Inferior parietal cortex (tissue), 1 donor: ENCODE data around the gene KIF11.
"Not testable (repeated sequence)": the region's sequence is repeated elsewhere in the genome, so short reads cannot be mapped to it uniquely, and the experiment has no call there.

Source experiments
- DNase-seq: peaks from one replicate; pipeline ENCODE4 v3.0.0-alpha.2; 2016; ENCODE audit errors: extremely low spot score

The KIF11 gene

GRCh38 chr10:92590623-92591549 lies 2.0 kb upstream of the KIF11 start:
- peak; percentile 19 for DNase-seq

DNA sequence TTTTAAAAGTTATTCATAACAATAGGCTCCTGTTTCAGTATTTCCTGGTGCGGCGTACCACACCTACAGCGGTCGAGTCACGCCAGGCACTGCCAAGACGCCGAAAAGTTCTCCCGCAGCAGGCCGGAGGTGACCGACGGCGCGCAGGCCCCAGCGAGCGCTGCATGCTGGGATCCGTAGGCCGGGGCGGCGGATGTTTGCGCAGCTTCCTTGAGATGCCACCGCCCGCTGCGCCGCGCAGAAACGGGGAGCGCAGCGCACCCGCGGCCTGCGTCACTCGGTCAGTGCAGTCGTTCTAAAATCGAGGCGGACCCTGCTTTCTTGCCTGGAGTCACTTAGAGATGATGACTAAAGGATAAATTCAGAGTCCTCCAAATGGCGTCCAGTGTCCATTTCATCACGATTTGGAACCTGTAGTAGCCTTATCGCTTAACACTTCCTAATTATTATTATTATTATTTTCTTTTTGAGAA lies 1.3 kb upstream of the KIF11 start:
- peak; percentile 89 for DNase-seq

GRCh38 chr10:92593619-92594588 lies 974 bp downstream of the KIF11 start:
- no peak for DNase-seq

DNA sequence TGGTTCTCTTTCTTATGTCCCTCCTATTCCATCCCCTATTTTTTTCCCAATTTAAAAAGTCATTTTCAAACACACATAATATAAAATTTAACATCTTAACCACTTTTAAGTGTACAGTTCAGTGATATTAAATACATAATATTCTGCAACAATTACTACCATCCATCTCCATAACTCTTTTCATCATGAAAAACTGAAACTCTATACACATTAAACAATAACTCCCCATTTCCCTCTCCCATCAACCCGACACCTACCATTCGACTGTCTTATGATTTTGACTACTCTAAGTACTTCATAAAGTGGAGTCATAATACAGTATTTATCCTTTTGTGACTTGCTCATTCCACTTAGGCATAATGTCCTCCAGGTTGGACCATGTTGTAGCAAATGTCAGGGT lies 2.6 kb downstream of the KIF11 start:
- no peak for DNase-seq

GRCh38 chr10:92598321-92598720 lies 5.4 kb downstream of the KIF11 start:
- no peak for DNase-seq

- no peak for DNase-seq
Measured at GRCh38 chr10:92604841-92605240, 11.9 kb downstream of the KIF11 start.

DNA sequence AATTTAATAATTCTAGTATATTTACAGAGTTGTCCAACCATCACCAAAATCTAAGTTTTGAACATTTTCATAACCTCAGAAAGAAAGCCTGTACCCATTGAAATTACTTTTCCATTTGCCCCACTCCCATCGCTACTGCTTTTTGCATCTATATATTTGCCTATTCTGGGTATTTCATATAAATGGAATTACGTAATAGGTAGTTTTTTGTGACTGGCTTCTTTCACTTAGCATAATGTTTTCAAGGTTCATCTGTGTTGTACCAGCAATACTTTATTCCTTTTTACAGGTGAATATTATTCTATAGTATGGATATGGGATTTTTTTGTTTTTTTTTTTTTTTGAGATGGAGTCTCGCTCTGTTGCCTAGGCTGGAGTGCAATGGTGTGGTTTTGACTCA lies 22.6 kb downstream of the KIF11 start:
- DNase-seq: no peak

DNA sequence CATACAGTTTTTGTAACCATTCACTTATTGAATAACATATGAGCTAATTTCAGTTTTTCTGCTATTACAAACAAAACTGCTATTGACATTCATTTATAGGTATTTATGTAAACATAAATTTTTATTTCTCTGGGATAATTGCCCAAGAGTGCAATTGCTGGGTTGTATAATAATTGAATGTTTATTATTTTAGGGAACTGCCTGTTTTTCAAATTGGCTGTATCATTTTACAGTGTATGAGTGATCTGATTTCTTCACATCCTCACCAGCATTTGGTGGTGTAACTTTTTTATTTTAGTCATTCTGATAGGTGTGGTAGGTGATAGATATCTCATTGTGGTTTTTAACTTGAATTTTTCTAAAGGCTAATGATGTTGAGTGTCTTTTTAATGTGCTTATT lies 26.4 kb downstream of the KIF11 start:
- no peak for DNase-seq

DNA sequence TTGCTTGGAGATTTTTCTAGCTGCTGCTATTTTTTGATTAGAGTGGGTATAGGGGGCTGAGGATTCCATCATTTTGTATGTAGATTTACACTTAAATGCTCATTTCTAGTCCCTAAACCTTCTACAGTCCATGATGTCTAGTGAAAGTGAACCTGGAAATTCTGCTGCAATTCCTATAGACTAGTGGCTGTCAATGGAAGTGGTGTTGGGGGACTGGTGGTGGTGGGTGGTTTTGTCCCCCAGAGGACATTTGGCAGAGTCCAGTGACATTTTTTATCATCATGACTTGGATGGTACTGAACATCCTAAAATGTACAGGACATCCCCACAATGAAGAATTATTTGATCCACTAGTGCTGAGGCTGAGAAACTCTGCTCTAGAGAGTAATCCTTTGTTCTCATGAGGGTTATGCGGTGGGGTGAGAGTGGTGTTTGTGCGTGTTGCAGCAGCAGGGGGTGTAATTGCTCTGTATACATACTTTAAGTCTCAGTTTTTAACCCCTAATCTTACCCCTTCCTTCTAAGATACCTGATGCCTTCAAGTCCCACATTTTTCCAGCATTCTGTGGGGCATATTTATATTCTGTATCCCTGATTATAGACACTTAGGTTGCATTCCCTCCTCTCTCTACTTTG lies 35.0 kb downstream of the KIF11 start:
- no peak for DNase-seq

DNA sequence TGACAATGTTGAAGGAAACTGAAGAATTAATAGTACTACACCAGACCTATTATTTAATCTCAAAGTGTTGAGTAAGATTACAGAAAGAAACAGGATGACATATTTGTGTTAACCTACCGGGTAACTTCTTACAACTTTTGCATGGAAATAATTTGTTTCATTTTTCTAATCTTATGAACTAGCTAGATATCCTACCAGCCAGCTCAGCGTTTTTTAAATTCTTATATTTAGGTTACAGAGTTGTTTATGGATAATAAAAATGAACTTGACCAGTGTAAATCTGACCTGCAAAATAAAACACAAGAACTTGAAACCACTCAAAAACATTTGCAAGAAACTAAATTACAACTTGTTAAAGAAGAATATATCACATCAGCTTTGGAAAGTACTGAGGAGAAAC lies 37.0 kb downstream of the KIF11 start:
- no peak for DNase-seq

DNA sequence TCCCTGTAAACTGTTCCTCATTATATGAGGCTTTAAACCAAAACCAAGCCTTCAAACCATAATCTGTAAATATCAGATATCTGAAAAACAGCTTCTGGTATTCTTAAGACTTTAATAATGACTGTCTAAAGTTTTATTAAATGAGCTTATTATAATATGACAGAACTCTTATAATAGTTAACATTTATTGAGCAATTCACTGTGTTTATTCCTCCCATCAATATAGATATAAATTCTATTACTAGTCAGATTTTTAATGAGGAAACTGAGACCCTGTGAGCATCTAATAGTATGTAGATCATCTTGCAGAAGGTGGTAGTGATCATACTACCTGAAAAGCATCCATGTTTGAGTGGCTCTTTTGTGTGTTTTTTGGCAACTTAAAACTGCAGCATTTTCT lies 45.1 kb downstream of the KIF11 start:
- DNase-seq: no peak

GRCh38 chr10:92640107-92640506 lies 47.2 kb downstream of the KIF11 start:
- DNase-seq: no peak

GRCh38 chr10:92641492-92641891 lies 48.6 kb downstream of the KIF11 start:
- no peak for DNase-seq

DNA sequence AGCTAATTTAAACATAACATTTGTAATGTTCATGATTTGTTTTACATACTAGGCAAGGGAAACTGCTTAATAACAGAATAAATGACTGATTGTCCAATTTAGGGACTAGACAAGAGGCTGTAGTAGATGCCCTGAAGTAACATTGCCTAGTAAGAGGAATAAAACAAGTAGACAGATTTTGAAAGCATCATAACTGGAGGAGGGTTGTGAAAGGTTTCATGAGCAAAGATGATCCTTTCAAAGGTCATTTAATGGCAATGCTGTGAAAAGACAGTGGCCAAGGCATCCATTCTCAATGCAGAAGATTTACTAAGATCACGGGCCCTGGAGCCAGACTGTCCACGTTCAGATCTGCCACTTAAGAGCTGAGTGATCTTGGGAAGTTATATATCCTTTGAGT lies 52.0 kb downstream of the KIF11 start:
- no peak for DNase-seq

DNA sequence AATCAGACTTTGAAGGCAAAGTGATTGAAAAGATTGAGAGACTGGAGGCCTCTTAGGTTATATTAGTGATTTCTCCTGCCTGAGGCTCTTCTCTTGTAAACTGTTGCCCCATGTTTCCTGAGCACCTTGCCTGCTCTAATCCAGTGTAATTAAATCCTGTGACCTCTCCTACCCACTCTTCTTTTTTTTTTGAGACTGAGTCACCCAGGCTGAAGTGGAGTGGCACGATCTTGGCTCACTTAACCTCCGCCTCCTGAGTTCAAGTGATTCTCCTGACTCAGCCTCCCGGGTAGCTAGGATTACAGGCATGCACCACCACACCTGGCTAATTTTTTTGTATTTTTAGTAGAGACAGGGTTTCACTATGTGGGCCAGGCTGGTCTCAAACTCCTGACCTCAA lies 57.9 kb downstream of the KIF11 start:
- DNase-seq: not testable (repeated sequence)

DNA sequence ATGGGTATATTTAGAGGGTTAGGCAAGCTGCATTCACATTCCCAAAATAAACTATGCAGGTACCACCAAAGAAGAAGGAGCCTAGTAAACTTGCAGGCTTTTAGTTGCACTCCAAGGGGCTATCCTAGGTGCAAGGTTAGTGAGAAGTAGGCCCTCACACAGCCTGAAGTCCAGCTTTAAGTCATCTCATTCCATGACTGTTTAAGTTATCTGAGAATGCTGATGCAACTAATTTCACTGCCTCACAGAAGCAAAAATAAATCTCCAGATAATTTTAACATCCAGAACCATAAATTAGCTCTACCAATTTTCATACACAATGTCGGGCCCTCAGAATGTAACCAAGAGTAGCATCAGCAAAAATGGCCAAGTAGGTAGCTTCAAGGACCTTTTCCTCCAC lies 62.5 kb downstream of the KIF11 start:
- no peak for DNase-seq

DNA sequence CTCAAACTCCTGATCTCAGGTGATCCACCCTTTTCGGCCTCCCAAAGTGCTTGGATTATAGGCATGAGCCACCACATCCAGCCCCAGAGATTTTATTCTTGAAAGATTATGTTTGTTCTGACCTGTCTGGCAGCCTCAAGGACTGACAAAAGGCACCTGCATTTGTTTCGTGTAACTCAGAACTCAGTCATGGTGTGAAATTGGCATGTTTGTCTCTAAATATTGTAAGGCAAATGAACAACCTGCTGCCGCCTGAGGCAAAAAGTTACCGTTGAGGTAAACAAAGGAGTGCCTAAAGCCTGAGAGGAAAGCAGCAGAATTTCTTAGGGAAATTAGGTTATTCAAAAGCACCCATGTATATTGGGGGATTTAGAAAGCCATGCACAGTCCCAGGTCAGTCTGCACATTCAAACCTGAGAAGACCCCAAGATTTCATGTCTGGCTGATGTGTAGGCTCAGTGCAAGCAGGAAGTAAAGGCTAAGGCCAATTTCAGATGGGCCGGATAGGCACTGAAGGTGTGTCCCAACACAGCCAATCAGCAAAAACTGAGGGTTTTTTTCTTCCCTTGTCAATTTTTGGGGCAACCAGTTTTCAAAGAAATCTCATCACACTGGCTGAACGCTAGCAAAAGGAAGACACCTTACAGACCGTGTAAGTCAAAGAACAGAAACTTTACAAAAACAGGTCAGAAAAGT lies 63.5 kb downstream of the KIF11 start:
- no peak for DNase-seq

DNA sequence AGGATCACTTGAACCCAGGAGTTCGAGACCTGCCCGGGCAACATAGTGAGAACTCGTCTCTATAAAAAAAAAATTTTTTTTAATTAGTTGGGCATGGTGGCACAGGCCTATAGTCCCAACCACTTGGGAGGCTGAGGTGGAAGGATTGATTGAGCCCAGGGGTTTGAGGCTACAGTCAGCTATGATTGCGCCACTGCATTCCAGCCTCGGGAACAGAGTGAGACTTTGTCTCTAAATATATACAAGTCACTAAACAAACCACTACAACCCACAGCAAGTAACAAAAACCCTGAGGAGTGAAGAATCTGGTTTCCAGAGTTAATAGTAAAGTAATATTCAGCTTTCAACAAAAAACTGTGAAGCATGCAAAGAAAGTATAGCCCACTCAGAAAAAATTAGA lies 64.1 kb downstream of the KIF11 start:
- DNase-seq: no peak

DNA sequence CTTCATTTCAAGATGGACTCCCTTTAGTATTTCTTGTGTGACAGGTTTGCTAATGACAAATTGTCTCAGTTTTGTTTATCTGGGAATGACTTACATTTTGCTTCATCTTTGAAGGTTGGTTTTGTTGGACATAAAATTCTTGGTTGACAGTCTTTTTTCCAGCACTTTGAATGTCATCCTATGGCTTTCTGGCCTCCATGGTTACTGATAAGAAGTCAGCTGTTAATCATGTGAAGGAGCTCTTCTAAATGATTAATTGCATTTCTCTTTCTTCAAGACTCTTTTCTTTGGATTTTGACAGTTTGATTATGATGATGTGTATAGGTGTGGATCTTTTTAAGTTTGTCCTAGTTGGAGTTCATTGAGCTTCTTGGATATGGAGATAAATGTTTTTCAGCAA lies 69.9 kb downstream of the KIF11 start:
- DNase-seq: no peak

- DNase-seq: no peak
Measured at GRCh38 chr10:92664322-92664721, 71.4 kb downstream of the KIF11 start.

GRCh38 chr10:92667078-92667477 lies 74.1 kb downstream of the KIF11 start:
- no peak for DNase-seq
